ENCODE data around the gene PEF1.

Gene PEF1

DNA sequence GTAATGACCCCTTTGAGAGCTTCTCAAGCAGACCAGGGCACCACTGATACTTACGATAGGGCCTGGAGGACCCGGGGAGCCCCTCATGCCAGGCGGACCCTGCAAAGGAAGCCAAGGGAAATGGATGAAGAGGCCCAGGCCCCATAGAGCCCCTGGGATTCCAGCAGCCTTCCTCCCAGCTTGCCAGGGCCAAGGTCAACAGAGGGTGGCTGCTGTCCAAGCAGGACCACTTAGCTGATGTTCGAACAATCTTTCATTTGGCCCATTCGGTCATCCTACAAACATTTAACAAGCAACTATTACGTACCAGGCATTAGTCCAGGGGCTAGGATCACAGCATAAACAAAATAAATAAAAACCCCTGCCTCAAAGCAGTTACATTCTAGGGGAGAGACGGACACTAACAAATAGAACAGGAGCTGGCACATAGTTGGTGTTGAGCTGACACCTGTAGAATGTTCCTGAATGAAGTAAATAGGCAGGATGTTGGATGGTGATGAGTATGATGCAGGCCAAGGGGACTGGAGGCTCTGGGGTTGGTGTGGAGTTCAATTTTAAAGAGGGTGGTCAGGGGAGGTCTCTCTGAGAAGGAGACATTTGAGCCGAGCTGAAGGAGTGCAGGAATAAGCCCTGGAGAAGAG lies 27.0 kb upstream of the PEF1 start:
- H3K36me3 ChIP-seq (ENCODE audit: insufficient read depth, low read length): no peaks in the 10 kb centered on the region
- no peak overlapping the region for H3K27ac ChIP-seq (ENCODE audit: low read depth, low read length)
- no peak overlapping the region for H3K9ac ChIP-seq (ENCODE audit: low read depth, low read length)
- 95% methylated on average over 8 of the region's 8 CpGs for WGBS
- H3K4me3 ChIP-seq (ENCODE audit: low read length): no peak overlapping the region
- H3K4me1 ChIP-seq (ENCODE audit: insufficient read depth, low read length): peaks cover 10% of the 10 kb centered on the region; the same call in 1 of the 2 replicates
- H3K9me3 ChIP-seq (ENCODE audit: insufficient read depth, low read depth, low read length): no peaks in the 10 kb centered on the region
- H3K27me3 ChIP-seq (ENCODE audit: insufficient read depth, low read length): no peaks in the 10 kb centered on the region

DNA sequence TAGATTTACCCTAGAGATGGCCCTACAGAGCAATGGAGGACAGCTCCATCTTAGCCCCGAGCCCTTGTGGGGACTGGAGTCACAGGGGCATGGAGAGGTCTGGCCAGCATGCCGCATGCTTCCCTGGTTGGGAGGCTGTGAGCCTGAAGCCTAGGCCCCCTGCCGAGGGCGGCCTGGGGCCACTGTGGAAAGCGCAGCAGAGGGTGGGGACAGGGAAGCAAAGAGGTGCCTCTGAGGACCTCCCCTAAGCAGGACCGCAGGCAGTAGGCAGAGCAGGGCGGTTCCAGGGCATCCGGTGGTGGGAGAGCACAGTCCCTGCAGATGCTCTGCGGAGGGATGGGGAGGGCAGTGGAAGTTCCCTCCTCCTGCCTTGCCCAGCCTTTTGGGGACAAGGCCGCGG lies 26.5 kb upstream of the PEF1 start:
- no peak overlapping the region for H3K27ac ChIP-seq (ENCODE audit: low read depth, low read length)
- H3K27me3 ChIP-seq (ENCODE audit: insufficient read depth, low read length): no peaks in the 10 kb centered on the region
- no peaks in the 10 kb centered on the region for H3K9me3 ChIP-seq (ENCODE audit: insufficient read depth, low read depth, low read length)
- H3K36me3 ChIP-seq (ENCODE audit: insufficient read depth, low read length): no peaks in the 10 kb centered on the region
- H3K9ac ChIP-seq (ENCODE audit: low read depth, low read length): no peak overlapping the region
- 88% methylated on average over 11 of the region's 11 CpGs for WGBS
- H3K4me3 ChIP-seq (ENCODE audit: low read length): no peak overlapping the region
- H3K4me1 ChIP-seq (ENCODE audit: insufficient read depth, low read length): peaks cover 14% of the 10 kb centered on the region; the same call in 1 of the 2 replicates

DNA sequence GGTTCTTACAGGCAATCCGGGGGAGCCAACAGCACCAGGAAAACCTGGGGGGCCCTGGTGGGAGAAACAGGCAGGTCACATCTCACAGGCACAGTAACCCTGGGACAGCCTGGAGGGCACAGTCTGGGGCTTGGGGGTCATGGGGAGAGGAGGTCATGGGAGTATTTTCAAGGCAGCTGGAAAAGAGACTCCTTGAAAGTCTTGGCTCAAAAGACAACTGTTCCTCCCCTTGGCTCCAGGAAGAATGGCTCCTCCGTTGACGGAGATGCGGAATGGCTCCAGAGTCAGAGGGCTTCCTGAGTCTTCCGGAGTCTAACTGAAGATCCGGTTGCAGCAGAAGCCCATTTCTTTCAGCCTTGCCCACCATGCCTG lies 25.9 kb upstream of the PEF1 start:
- Histone ChIP-seq H3K4me1 (ENCODE audit: insufficient read depth, low read length) (peaks cover 14% of the 10 kb centered on the region; the same call in 1 of the 2 replicates), H3K36me3 (ENCODE audit: insufficient read depth, low read length) (no peaks in the 10 kb centered on the region), H3K27ac (ENCODE audit: low read depth, low read length) (no peak overlapping the region), H3K4me3 (ENCODE audit: low read length) (no peak overlapping the region), H3K27me3 (ENCODE audit: insufficient read depth, low read length) (no peaks in the 10 kb centered on the region), H3K9ac (ENCODE audit: low read depth, low read length) (no peak overlapping the region), H3K9me3 (ENCODE audit: insufficient read depth, low read depth, low read length) (no peaks in the 10 kb centered on the region)
- WGBS: 87% methylated on average over 6 of the region's 6 CpGs

- H3K27ac ChIP-seq (ENCODE audit: low read depth, low read length): no peak overlapping the region
- H3K9me3 ChIP-seq (ENCODE audit: insufficient read depth, low read depth, low read length): no peaks in the 10 kb centered on the region
- H3K27me3 ChIP-seq (ENCODE audit: insufficient read depth, low read length): no peaks in the 10 kb centered on the region
- no peak overlapping the region for H3K9ac ChIP-seq (ENCODE audit: low read depth, low read length)
- peaks cover 14% of the 10 kb centered on the region; the same call in 1 of the 2 replicates for H3K4me1 ChIP-seq (ENCODE audit: insufficient read depth, low read length)
- H3K36me3 ChIP-seq (ENCODE audit: insufficient read depth, low read length): no peaks in the 10 kb centered on the region
- no peak overlapping the region for H3K4me3 ChIP-seq (ENCODE audit: low read length)
- 69% methylated on average over 30 of the region's 30 CpGs for WGBS
Measured at GRCh38 chr1:31669786-31670592, 25.3 kb upstream of the PEF1 start.

GRCh38 chr1:31669433-31669785 lies 24.7 kb upstream of the PEF1 start:
- Histone ChIP-seq H3K27ac (ENCODE audit: low read depth, low read length) (no peak overlapping the region), H3K27me3 (ENCODE audit: insufficient read depth, low read length) (no peaks in the 10 kb centered on the region), H3K9me3 (ENCODE audit: insufficient read depth, low read depth, low read length) (no peaks in the 10 kb centered on the region), H3K9ac (ENCODE audit: low read depth, low read length) (no peak overlapping the region), H3K36me3 (ENCODE audit: insufficient read depth, low read length) (no peaks in the 10 kb centered on the region), H3K4me1 (ENCODE audit: insufficient read depth, low read length) (peaks cover 14% of the 10 kb centered on the region; the same call in 1 of the 2 replicates), H3K4me3 (ENCODE audit: low read length) (no peak overlapping the region)
- 89% methylated on average over 7 of the region's 7 CpGs for WGBS

GRCh38 chr1:31668303-31668883 lies 23.7 kb upstream of the PEF1 start:
- no peaks in the 10 kb centered on the region for H3K36me3 ChIP-seq (ENCODE audit: insufficient read depth, low read length)
- H3K4me3 ChIP-seq (ENCODE audit: low read length): no peak overlapping the region
- no peaks in the 10 kb centered on the region for H3K27me3 ChIP-seq (ENCODE audit: insufficient read depth, low read length)
- no peaks in the 10 kb centered on the region for H3K9me3 ChIP-seq (ENCODE audit: insufficient read depth, low read depth, low read length)
- no peak overlapping the region for H3K27ac ChIP-seq (ENCODE audit: low read depth, low read length)
- H3K4me1 ChIP-seq (ENCODE audit: insufficient read depth, low read length): peaks cover 14% of the 10 kb centered on the region; the same call in 1 of the 2 replicates
- no peak overlapping the region; the same call in 1 of the 2 replicates for H3K9ac ChIP-seq (ENCODE audit: low read depth, low read length)
- 87% methylated on average over 11 of the region's 11 CpGs for WGBS

DNA sequence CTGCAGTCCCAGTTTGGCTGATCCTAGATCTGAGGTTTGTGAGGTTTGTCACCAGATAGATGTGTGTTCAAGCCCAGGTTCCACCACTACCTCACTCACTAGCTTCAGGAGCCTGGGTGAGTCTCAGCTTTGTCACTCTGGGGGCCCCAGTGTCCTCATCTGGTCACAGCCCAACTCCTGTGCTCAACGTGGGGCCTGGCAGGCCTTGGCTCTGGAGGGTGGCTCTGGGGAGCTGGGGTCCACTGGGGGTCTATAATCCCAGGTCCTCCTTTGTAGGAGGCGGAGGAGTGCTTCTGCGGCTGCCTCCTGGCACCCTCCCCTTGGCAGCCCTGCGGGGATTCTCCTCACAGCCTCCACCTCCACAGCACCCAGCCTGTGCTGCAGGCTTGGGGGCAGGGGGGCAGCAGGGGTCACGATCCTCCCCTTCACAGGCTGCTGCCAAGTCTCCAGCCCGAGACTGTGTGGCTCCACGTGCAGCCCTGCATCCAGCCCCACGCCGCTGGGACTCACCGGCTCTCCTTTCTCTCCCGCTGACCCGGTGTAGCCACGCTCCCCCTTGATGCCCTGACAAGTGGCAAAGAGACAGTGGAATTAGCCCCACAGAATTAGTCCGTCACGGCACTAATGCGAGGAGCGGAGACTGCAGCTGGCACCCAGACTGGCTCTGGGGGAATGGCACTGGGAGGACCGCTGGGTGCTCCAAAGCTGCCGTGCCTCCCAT lies 22.5 kb upstream of the PEF1 start:
- Histone ChIP-seq H3K27ac (ENCODE audit: low read depth, low read length) (no peak overlapping the region), H3K9me3 (ENCODE audit: insufficient read depth, low read depth, low read length) (no peaks in the 10 kb centered on the region), H3K36me3 (ENCODE audit: insufficient read depth, low read length) (no peaks in the 10 kb centered on the region), H3K4me3 (ENCODE audit: low read length) (no peak overlapping the region), H3K4me1 (ENCODE audit: insufficient read depth, low read length) (peaks cover 14% of the 10 kb centered on the region; the same call in 1 of the 2 replicates), H3K27me3 (ENCODE audit: insufficient read depth, low read length) (no peaks in the 10 kb centered on the region), H3K9ac (ENCODE audit: low read depth, low read length) (no peak overlapping the region)
- WGBS: 90% methylated on average over 19 of the region's 19 CpGs

- no peaks in the 10 kb centered on the region for H3K9me3 ChIP-seq (ENCODE audit: insufficient read depth, low read depth, low read length)
- H3K4me1 ChIP-seq (ENCODE audit: insufficient read depth, low read length): peaks cover 14% of the 10 kb centered on the region; the same call in 1 of the 2 replicates
- no peak overlapping the region for H3K27ac ChIP-seq (ENCODE audit: low read depth, low read length)
- H3K4me3 ChIP-seq (ENCODE audit: low read length): no peak overlapping the region
- no peak overlapping the region for H3K9ac ChIP-seq (ENCODE audit: low read depth, low read length)
- H3K27me3 ChIP-seq (ENCODE audit: insufficient read depth, low read length): no peaks in the 10 kb centered on the region
- WGBS: 73% methylated on average over 10 of the region's 10 CpGs
- no peaks in the 10 kb centered on the region for H3K36me3 ChIP-seq (ENCODE audit: insufficient read depth, low read length)
Measured at GRCh38 chr1:31666263-31666963, 21.7 kb upstream of the PEF1 start.

GRCh38 chr1:31665234-31665878 lies 20.7 kb upstream of the PEF1 start:
- Histone ChIP-seq H3K4me3 (ENCODE audit: low read length) (no peak overlapping the region), H3K4me1 (ENCODE audit: insufficient read depth, low read length) (peaks cover 11% of the 10 kb centered on the region; the same call in 1 of the 2 replicates), H3K27ac (ENCODE audit: low read depth, low read length) (no peak overlapping the region), H3K9me3 (ENCODE audit: insufficient read depth, low read depth, low read length) (no peaks in the 10 kb centered on the region), H3K9ac (ENCODE audit: low read depth, low read length) (no peak overlapping the region), H3K27me3 (ENCODE audit: insufficient read depth, low read length) (no peaks in the 10 kb centered on the region), H3K36me3 (ENCODE audit: insufficient read depth, low read length) (no peaks in the 10 kb centered on the region)
- WGBS: 90% methylated on average over 7 of the region's 7 CpGs

- peaks cover 5% of the 10 kb centered on the region; the same call in 1 of the 2 replicates for H3K4me1 ChIP-seq (ENCODE audit: insufficient read depth, low read length)
- H3K27me3 ChIP-seq (ENCODE audit: insufficient read depth, low read length): no peaks in the 10 kb centered on the region
- no peaks in the 10 kb centered on the region for H3K9me3 ChIP-seq (ENCODE audit: insufficient read depth, low read depth, low read length)
- H3K27ac ChIP-seq (ENCODE audit: low read depth, low read length): no peak overlapping the region
- no peaks in the 10 kb centered on the region for H3K36me3 ChIP-seq (ENCODE audit: insufficient read depth, low read length)
- WGBS: 86% methylated on average over 9 of the region's 9 CpGs
- no peak overlapping the region for H3K4me3 ChIP-seq (ENCODE audit: low read length)
- H3K9ac ChIP-seq (ENCODE audit: low read depth, low read length): no peak overlapping the region
Measured at GRCh38 chr1:31664528-31664927, 19.9 kb upstream of the PEF1 start.

All from HUES64 (cell line).